ENCODE measurements around the gene PSMB11. TPM values are rescaled to one million over a fixed set of nuclear protein-coding genes. Genes with fewer than 3 reads are reported as not detected.

PSMB11 gene
- total RNA-seq, 6 donors from 2014 or later: not detected

GRCh38 chr14:23071244-23071920, 29.4 kb downstream of the PSMB11 start:
- Histone ChIP-seq H3K27me3 (no peaks in the 10 kb centered on the region), H3K9me3 (no peaks in the 10 kb centered on the region), H3K4me3 (peak overlapping the region; percentile 14 to 61 (median 50)), H3K4me1 (peaks cover 17 to 43% (median 34%) of the 10 kb centered on the region in 4 donors), H3K27ac (peak overlapping the region; percentile 73 to 85 (median 85)), H3K36me3 (peaks cover 30 to 74% (median 60%) of the 10 kb centered on the region in 4 donors)
- 2% methylated on average over 14 of the region's 14 CpGs for WGBS, 2 donors
- DNase-seq (peak; percentile 46 to 88), ATAC-seq (ENCODE audit: low FRiP score in 2 of 2) (peak; percentile 93 to 96)
- TF ChIP-seq CTCF (IDR thresholded peaks at IDR 0.05) (no peak), EP300 (IDR thresholded peaks at IDR 0.05) (no peak), POLR2AphosphoS5 (IDR thresholded peaks at IDR 0.05) (peak; percentile 67 to 73), POLR2A (IDR thresholded peaks at IDR 0.05) (peak in 1 of 4 donors; percentile 46)

- WGBS, 2 donors: 56 to 59% methylated on average over 5 of the region's 5 CpGs
- H3K36me3 ChIP-seq: peaks cover 30 to 74% (median 56%) of the 10 kb centered on the region in 4 donors
- peaks cover 17 to 43% (median 34%) of the 10 kb centered on the region in 4 donors for H3K4me1 ChIP-seq
- peak overlapping the region in 2 of 4 donors; percentile 61 for H3K4me3 ChIP-seq
- TF ChIP-seq POLR2A (IDR thresholded peaks at IDR 0.05) (no peak), EP300 (IDR thresholded peaks at IDR 0.05) (no peak), CTCF (IDR thresholded peaks at IDR 0.05) (no peak), POLR2AphosphoS5 (IDR thresholded peaks at IDR 0.05) (no peak)
- DNase-seq: peak in 1 of 2 donors; percentile 21
- H3K9me3 ChIP-seq: no peaks in the 10 kb centered on the region
- H3K27me3 ChIP-seq: no peaks in the 10 kb centered on the region
- ATAC-seq (ENCODE audit: low FRiP score in 2 of 2): no peak
- H3K27ac ChIP-seq: peak overlapping the region; percentile 73 to 85 (median 85)
Observed at GRCh38 chr14:23071921-23072539, 30.0 kb downstream of the PSMB11 start.

GRCh38 chr14:23074906-23075305, 32.9 kb downstream of the PSMB11 start:
- ATAC-seq (ENCODE audit: low FRiP score in 2 of 2): no peak
- no peak overlapping the region for H3K4me3 ChIP-seq

GRCh38 chr14:23076785-23077408, 34.9 kb downstream of the PSMB11 start:
- peaks cover 68 to 96% (median 83%) of the 10 kb centered on the region in 4 donors for H3K36me3 ChIP-seq

More at GRCh38 chr14:23074906-23075305, 32.9 kb downstream of the PSMB11 start:
- H3K36me3 ChIP-seq: peaks cover 48 to 77% (median 64%) of the 10 kb centered on the region in 4 donors
- H3K4me1 ChIP-seq: peaks cover 21 to 31% (median 23%) of the 10 kb centered on the region in 4 donors
- TF ChIP-seq CTCF (IDR thresholded peaks at IDR 0.05) (no peak), EP300 (IDR thresholded peaks at IDR 0.05) (no peak), POLR2A (IDR thresholded peaks at IDR 0.05) (no peak), POLR2AphosphoS5 (IDR thresholded peaks at IDR 0.05) (no peak)
- DNase-seq: no peak
- no peaks in the 10 kb centered on the region for H3K9me3 ChIP-seq
- H3K27ac ChIP-seq: no peak overlapping the region
- no peaks in the 10 kb centered on the region for H3K27me3 ChIP-seq
- WGBS, 2 donors: 83 to 100% methylated on average over 1 of the region's 1 CpG

More at GRCh38 chr14:23076785-23077408, 34.9 kb downstream of the PSMB11 start:
- H3K4me1 ChIP-seq: peaks cover 8 to 14% (median 9%) of the 10 kb centered on the region in 4 donors
- H3K9me3 ChIP-seq: no peaks in the 10 kb centered on the region
- peak in 5 of 6 experiments; percentile 31 to 57 (median 41) for TF ChIP-seq CTCF (IDR thresholded peaks at IDR 0.05)
- TF ChIP-seq EP300 (IDR thresholded peaks at IDR 0.05): no peak
- DNase-seq (no peak), ATAC-seq (ENCODE audit: low FRiP score in 2 of 2) (peak in 1 of 2 donors; percentile 56)
- peak overlapping the region in 2 of 4 donors; percentile 9 to 23 for H3K27ac ChIP-seq
- H3K4me3 ChIP-seq: no peak overlapping the region
- 66 to 70% methylated on average over 5 of the region's 5 CpGs for WGBS, 2 donors
- H3K27me3 ChIP-seq: no peaks in the 10 kb centered on the region
